ENCODE measurements around the gene ZNF445.

The ZNF445 gene

DNA sequence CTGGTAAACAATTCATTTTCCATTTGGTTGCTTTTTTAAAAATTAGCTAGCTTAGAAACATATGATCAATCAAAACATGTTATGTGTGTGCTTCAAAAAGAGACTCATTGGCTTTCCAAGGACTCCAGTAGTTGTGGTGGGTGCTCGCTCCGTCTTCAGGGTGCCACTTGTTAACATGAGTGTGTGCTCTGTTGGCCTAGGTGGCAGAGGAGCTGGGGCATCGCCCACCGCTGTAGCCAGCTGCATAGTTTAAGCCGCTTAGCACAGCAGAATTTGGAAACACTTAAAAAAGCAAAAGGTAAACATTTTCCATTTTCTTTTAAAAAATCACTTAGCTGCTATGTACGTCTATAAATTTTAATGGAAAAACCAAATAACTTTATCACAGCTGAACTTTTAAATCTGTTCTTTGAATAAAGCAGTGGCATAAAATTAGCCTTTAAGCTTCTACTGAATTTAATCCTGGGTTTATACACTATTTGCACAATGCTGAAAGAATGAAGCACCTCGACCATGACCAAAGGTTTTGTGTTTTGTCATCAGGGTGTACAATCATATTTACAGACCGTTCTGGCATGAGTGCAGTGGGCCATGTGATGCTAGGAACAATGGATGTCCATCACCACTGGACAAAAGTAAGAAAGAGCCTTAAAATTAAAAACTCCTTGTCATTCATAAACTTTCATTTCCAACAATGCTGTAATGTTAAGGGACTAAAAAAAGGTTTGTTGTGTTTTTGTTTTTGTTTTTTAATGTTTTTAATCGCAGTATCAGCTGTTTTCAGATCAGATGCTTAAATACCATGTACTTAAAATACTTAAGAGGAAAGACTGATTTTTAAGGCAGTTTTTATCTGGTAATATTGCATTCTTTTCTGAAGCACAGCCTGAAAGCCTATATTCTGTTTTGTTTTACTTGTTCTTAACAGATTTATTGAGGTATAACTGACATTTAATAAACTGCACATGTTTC lies 81.0 kb downstream of the ZNF445 start:
- no peak for DNase-seq

DNA sequence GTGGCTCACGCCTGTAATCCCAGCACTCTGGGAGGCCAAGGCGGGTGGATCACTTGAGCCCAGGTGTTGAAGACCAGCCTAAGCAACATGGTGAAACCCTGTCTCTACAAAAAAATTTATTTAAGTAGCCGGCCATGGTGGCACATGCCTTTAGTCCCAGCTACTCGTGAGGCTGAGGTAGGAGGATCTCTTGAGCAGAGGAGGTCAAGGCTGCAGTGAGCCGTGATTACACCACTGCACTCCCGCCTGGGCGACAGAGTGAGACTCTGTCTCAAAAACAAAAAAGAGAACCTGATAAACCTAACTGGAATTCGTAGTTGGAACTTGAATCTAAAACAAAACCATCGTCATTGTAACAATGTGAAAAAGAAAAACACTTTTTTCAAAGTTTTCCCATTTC lies 81.8 kb downstream of the ZNF445 start:
- DNase-seq: no peak

DNA sequence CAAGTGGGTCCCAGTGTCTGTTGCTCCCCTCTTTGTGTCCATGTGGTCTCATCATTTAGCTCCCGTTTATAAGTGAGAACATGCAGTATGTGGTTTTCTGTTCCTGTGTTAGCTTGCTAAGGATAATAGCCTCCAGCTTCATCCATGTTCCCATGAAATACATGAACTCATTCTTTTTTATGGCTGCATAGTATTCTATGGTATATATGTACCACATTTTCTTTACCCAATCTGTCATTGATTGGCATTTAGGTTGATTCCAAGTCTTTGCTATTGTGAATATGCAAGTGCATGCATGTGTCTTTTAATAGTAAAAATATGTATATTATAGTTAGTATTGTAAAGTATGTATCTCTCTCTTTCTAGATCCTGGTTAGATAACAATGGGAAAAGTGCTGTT lies 85.0 kb downstream of the ZNF445 start:
- no peak for DNase-seq

DNA sequence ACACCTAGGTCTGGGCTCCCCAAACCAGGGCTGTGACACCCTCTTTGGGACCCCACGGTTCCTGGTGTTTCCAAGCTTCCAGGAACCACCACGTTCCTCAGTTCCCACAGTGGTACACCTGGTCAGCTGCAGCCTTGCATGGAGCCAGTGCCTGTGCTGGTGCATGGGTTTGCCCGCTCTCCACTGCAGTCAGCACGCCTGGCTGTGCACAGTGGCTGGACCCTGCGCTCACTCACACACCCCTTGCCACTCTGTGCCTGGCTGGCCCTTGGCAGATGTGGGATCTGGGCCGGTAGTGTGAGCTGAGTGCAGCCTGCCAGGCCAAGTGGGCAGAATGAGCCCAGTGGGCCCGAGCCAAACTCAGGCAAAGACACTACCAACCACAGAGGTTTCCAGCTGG lies 90.1 kb downstream of the ZNF445 start:
- no peak for DNase-seq
